ENCODE data around the gene PPP2R2D.

The PPP2R2D gene

GRCh38 chr10:131961777-131962662 lies 61.2 kb downstream of the PPP2R2D start:
- no peak overlapping the region for H2AFZ ChIP-seq (ENCODE audit: low read depth)
- H3K4me1 ChIP-seq (ENCODE audit: low read depth, poor library complexity, severe bottlenecking), result no peaks in the 10 kb centered on the region
- H3K9ac ChIP-seq, result no peak overlapping the region
- H3K27me3 ChIP-seq (ENCODE audit: insufficient read depth, low read depth), result no peaks in the 10 kb centered on the region
- no peaks in the 10 kb centered on the region for H3K79me2 ChIP-seq (ENCODE audit: insufficient read depth, low read depth)
- no peak overlapping the region for H3K4me2 ChIP-seq
- H3K27ac ChIP-seq, result no peak overlapping the region
- TF ChIP-seq CTCF (conservative IDR thresholded peaks at IDR 0.05; ENCODE audit: low read depth, low read length), result no peak
- no peak overlapping the region for H3K4me3 ChIP-seq (IDR thresholded peaks at IDR 0.05; ENCODE audit: insufficient read depth, low read depth, low read length)
- H4K20me1 ChIP-seq (ENCODE audit: insufficient read depth), result no peaks in the 10 kb centered on the region
- H3K36me3 ChIP-seq (ENCODE audit: insufficient read depth), result no peaks in the 10 kb centered on the region

- no peak overlapping the region for H3K9ac ChIP-seq
- H3K4me3 ChIP-seq (IDR thresholded peaks at IDR 0.05; ENCODE audit: insufficient read depth, low read depth, low read length), result no peak overlapping the region
- no peaks in the 10 kb centered on the region for H3K79me2 ChIP-seq (ENCODE audit: insufficient read depth, low read depth)
- no peaks in the 10 kb centered on the region for H3K27me3 ChIP-seq (ENCODE audit: insufficient read depth, low read depth)
- TF ChIP-seq CTCF (conservative IDR thresholded peaks at IDR 0.05; ENCODE audit: low read depth, low read length), result no peak
- no peaks in the 10 kb centered on the region for H3K4me1 ChIP-seq (ENCODE audit: low read depth, poor library complexity, severe bottlenecking)
- H3K4me2 ChIP-seq, result no peak overlapping the region
- H4K20me1 ChIP-seq (ENCODE audit: insufficient read depth), result no peaks in the 10 kb centered on the region
- H3K36me3 ChIP-seq (ENCODE audit: insufficient read depth), result no peaks in the 10 kb centered on the region
- no peak overlapping the region for H2AFZ ChIP-seq (ENCODE audit: low read depth)
- H3K27ac ChIP-seq, result no peak overlapping the region
Observed at GRCh38 chr10:131963350-131963749, 62.5 kb downstream of the PPP2R2D start.

DNA sequence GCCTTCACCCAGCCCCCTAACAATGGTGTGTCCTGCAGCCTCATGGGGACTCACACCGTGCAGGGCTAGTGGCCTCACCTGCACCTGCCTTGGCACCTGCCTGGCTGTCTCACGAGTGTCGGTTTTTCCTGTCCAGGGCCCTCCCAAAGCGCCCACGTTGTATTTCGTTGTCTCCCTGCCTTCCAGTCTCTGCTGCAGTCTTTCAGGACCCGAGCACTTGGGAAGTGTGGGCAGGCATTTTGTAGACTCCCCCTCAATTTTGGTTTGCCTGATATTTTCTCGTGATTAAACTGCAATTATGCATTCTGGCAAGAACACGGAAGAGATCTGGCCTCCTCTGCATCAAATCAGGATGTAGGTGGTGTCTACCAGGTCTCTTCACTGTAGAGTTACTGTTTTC lies 63.0 kb downstream of the PPP2R2D start:
- H3K9ac ChIP-seq, result no peak overlapping the region
- H3K36me3 ChIP-seq (ENCODE audit: insufficient read depth), result no peaks in the 10 kb centered on the region
- H3K4me2 ChIP-seq, result no peak overlapping the region
- no peak overlapping the region for H2AFZ ChIP-seq (ENCODE audit: low read depth)
- no peak overlapping the region for H3K27ac ChIP-seq
- H3K79me2 ChIP-seq (ENCODE audit: insufficient read depth, low read depth), result no peaks in the 10 kb centered on the region
- no peak for TF ChIP-seq CTCF (conservative IDR thresholded peaks at IDR 0.05; ENCODE audit: low read depth, low read length)
- no peaks in the 10 kb centered on the region for H4K20me1 ChIP-seq (ENCODE audit: insufficient read depth)
- H3K4me3 ChIP-seq (IDR thresholded peaks at IDR 0.05; ENCODE audit: insufficient read depth, low read depth, low read length), result no peak overlapping the region
- no peaks in the 10 kb centered on the region for H3K27me3 ChIP-seq (ENCODE audit: insufficient read depth, low read depth)
- no peaks in the 10 kb centered on the region for H3K4me1 ChIP-seq (ENCODE audit: low read depth, poor library complexity, severe bottlenecking)

DNA sequence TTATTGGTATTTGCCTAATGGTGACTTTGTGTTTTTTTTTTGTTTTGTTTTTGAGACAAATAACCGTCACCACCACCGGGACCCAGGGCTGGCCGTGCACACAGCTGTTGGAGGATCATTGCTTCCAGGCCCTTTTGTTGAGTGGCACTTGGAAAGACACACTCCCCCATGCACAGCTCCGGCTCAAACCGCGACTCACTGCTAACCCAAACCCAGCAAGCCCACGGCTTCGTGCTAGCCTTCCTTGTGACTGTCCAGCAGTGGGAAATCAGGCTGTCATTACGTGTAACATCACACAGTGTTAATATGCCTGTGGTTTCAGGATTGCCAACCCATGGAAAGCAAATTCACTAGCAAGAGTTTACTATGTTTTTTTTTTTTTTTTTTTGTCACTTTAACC lies 63.5 kb downstream of the PPP2R2D start:
- no peak overlapping the region for H3K27ac ChIP-seq
- TF ChIP-seq CTCF (conservative IDR thresholded peaks at IDR 0.05; ENCODE audit: low read depth, low read length), result no peak
- no peak overlapping the region for H2AFZ ChIP-seq (ENCODE audit: low read depth)
- H3K9ac ChIP-seq, result no peak overlapping the region
- H3K4me3 ChIP-seq (IDR thresholded peaks at IDR 0.05; ENCODE audit: insufficient read depth, low read depth, low read length), result no peak overlapping the region
- no peak overlapping the region for H3K4me2 ChIP-seq
- no peaks in the 10 kb centered on the region for H3K79me2 ChIP-seq (ENCODE audit: insufficient read depth, low read depth)
- H3K4me1 ChIP-seq (ENCODE audit: low read depth, poor library complexity, severe bottlenecking), result no peaks in the 10 kb centered on the region
- H4K20me1 ChIP-seq (ENCODE audit: insufficient read depth), result no peaks in the 10 kb centered on the region
- H3K27me3 ChIP-seq (ENCODE audit: insufficient read depth, low read depth), result no peaks in the 10 kb centered on the region
- H3K36me3 ChIP-seq (ENCODE audit: insufficient read depth), result no peaks in the 10 kb centered on the region
